ENCODE results near the gene CHST9.

The CHST9 gene

DNA sequence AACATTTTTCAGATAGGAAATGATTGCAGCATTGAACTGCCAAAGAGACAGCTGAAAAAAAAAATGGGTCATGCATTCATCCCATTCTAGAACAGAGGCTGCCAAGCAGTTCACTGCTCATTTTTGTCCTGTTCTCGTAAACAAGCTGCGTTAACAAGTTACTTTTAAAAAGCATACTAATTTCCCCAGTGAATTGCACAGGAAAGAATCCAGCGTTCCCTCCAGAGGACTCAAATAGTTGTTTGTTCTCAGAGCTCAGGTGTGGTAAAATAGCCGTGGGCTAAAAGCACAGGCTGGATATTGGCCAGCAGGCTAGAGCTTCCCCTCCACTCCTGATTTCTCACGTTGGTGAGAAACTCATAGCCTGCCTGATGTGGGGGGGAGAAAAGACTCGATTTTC is 243.5 kb downstream of the CHST9 start:
- no peak for TF ChIP-seq EZH2phosphoT487 (IDR thresholded peaks at IDR 0.05; ENCODE audit: low read depth)
- TF ChIP-seq, protein P1, sequence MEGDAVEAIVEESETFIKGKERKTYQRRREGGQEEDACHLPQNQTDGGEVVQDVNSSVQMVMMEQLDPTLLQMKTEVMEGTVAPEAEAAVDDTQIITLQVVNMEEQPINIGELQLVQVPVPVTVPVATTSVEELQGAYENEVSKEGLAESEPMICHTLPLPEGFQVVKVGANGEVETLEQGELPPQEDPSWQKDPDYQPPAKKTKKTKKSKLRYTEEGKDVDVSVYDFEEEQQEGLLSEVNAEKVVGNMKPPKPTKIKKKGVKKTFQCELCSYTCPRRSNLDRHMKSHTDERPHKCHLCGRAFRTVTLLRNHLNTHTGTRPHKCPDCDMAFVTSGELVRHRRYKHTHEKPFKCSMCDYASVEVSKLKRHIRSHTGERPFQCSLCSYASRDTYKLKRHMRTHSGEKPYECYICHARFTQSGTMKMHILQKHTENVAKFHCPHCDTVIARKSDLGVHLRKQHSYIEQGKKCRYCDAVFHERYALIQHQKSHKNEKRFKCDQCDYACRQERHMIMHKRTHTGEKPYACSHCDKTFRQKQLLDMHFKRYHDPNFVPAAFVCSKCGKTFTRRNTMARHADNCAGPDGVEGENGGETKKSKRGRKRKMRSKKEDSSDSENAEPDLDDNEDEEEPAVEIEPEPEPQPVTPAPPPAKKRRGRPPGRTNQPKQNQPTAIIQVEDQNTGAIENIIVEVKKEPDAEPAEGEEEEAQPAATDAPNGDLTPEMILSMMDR (IDR thresholded peaks at IDR 0.05; ENCODE audit: low read depth, low read length): no peak

DNA sequence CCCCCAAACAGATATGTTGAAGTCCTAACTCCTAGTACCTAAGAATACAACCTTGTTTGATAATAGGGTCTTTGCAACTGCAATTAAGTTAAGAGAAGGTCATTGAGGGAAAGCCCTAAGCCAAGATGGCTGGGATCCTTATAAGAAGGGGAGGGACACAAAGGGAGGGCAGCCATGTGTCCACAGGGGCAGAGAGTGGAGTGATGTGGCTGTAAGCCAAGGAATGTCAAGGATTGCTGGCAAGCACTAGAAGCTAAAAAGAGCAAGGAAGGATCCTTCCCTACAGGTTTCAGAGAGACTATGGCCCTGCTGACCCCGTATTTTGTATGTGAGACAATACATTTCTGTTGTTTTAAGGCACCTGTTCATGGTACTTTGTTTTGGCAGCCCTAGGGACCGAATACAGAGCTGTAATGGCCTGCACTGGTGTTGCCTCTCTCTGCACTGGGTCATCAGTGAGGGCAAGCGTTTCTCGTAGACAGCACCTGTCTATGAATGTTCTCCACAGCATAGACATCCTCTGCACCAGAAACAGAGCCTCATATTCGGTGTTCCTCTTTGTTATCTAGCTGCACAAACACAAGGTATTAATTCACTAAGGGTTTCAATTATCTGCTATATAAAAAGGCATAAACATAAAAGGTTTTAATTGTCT is 244.2 kb downstream of the CHST9 start:
- no peak overlapping the region for H3K4me2 ChIP-seq (ENCODE audit: low read length)
- no peaks in the 10 kb centered on the region for H3K9me3 ChIP-seq (ENCODE audit: insufficient read depth, low read length)
- TF ChIP-seq EZH2phosphoT487 (IDR thresholded peaks at IDR 0.05; ENCODE audit: low read depth): no peak
- TF ChIP-seq, protein P1 (IDR thresholded peaks at IDR 0.05; ENCODE audit: low read depth, low read length): no peak
- no peak overlapping the region for H2AFZ ChIP-seq (ENCODE audit: low read depth, low read length)
- no peak overlapping the region for H3K9ac ChIP-seq (ENCODE audit: low read length)
- no peaks in the 10 kb centered on the region for H3K36me3 ChIP-seq (replicated peaks; ENCODE audit: low read depth, low read length)
- H3K27me3 ChIP-seq (ENCODE audit: low read depth, low read length): 0 out of 2 replicates have a peak, but pooled peaks cover 7% of the 10 kb centered on the region
- no peaks in the 10 kb centered on the region for H4K20me1 ChIP-seq (ENCODE audit: insufficient read depth, low read length)
- no peak overlapping the region for H3K27ac ChIP-seq (ENCODE audit: low read length)
- no peaks in the 10 kb centered on the region for H3K79me2 ChIP-seq (ENCODE audit: low read length)
- no peak overlapping the region for H3K4me3 ChIP-seq (ENCODE audit: low read length)
- H3K4me1 ChIP-seq (ENCODE audit: low read length): no peaks in the 10 kb centered on the region

More for the DNA sequence above, 243.5 kb downstream of the CHST9 start:
- no peak overlapping the region for H3K4me2 ChIP-seq (ENCODE audit: low read length)
- H3K36me3 ChIP-seq (replicated peaks; ENCODE audit: low read depth, low read length): no peaks in the 10 kb centered on the region
- H4K20me1 ChIP-seq (ENCODE audit: insufficient read depth, low read length): no peaks in the 10 kb centered on the region
- no peak overlapping the region for H3K27ac ChIP-seq (ENCODE audit: low read length)
- no peak overlapping the region for H3K9ac ChIP-seq (ENCODE audit: low read length)
- H3K27me3 ChIP-seq (ENCODE audit: low read depth, low read length): 0 out of 2 replicates have a peak, but pooled peaks cover 1% of the 10 kb centered on the region
- H3K4me3 ChIP-seq (ENCODE audit: low read length): no peak overlapping the region
- no peaks in the 10 kb centered on the region for H3K79me2 ChIP-seq (ENCODE audit: low read length)
- no peaks in the 10 kb centered on the region for H3K4me1 ChIP-seq (ENCODE audit: low read length)
- no peak overlapping the region for H2AFZ ChIP-seq (ENCODE audit: low read depth, low read length)
- no peaks in the 10 kb centered on the region for H3K9me3 ChIP-seq (ENCODE audit: insufficient read depth, low read length)

DNA sequence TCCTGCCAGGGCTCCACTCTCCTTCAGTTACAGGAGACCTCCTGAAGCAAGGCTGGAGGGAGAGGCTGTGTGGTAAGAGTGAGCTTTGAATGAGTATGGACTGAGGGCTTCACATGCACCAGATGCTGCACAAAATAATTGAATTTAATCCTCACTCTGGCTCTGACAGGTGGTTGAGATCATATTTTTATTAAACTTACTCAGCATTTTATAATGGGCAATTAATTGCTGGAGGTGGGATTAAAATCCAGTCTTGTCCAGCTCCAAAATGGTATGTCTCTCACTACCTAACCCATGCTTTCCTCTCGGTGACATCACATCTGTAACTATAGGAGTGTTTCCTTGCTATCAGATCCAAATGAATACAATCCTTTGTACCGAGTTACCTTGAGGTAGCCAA is 253.4 kb downstream of the CHST9 start:
- no peak for TF ChIP-seq EZH2phosphoT487 (IDR thresholded peaks at IDR 0.05; ENCODE audit: low read depth)
- TF ChIP-seq, protein P1 (IDR thresholded peaks at IDR 0.05; ENCODE audit: low read depth, low read length): no peak
- no peaks in the 10 kb centered on the region for H3K4me1 ChIP-seq (ENCODE audit: low read length)
- H2AFZ ChIP-seq (ENCODE audit: low read depth, low read length): no peak overlapping the region
- no peaks in the 10 kb centered on the region for H3K36me3 ChIP-seq (replicated peaks; ENCODE audit: low read depth, low read length)
- no peaks in the 10 kb centered on the region for H4K20me1 ChIP-seq (ENCODE audit: insufficient read depth, low read length)
- H3K9me3 ChIP-seq (ENCODE audit: insufficient read depth, low read length): no peaks in the 10 kb centered on the region
- no peak overlapping the region for H3K4me3 ChIP-seq (ENCODE audit: low read length)
- 0 out of 2 replicates have a peak, but pooled peaks cover 6% of the 10 kb centered on the region for H3K27me3 ChIP-seq (ENCODE audit: low read depth, low read length)
- H3K9ac ChIP-seq (ENCODE audit: low read length): no peak overlapping the region
- H3K79me2 ChIP-seq (ENCODE audit: low read length): no peaks in the 10 kb centered on the region
- H3K4me2 ChIP-seq (ENCODE audit: low read length): no peak overlapping the region
- H3K27ac ChIP-seq (ENCODE audit: low read length): no peak overlapping the region

DNA sequence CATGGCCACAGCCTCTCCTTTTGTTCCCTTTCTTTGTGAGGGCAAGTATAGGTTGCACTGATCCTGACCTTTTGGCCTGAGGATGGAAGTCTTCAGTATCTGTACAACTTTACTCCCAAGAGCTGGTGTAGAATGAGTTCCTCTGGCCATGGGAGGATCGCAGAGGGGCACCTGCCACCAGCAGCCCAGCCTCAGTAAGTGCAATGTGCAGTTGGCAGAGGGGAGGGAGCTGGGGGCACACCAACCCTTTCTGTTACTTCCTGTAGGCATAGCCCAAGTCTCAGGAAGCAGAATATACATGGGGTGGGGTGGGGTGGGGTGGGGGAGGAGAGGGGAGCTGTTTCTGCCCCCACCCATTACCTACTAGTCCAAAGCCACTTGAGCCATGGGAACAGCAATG is 254.5 kb downstream of the CHST9 start:
- TF ChIP-seq, protein P1 (IDR thresholded peaks at IDR 0.05; ENCODE audit: low read depth, low read length): no peak
- no peak for TF ChIP-seq EZH2phosphoT487 (IDR thresholded peaks at IDR 0.05; ENCODE audit: low read depth)
- H3K4me3 ChIP-seq (ENCODE audit: low read length): no peak overlapping the region

More for the DNA sequence above, 254.5 kb downstream of the CHST9 start:
- no peak overlapping the region for H3K27ac ChIP-seq (ENCODE audit: low read length)
- no peak overlapping the region for H3K4me2 ChIP-seq (ENCODE audit: low read length)
- no peaks in the 10 kb centered on the region for H3K27me3 ChIP-seq (ENCODE audit: low read depth, low read length)
- no peaks in the 10 kb centered on the region for H4K20me1 ChIP-seq (ENCODE audit: insufficient read depth, low read length)
- no peak overlapping the region for H3K9ac ChIP-seq (ENCODE audit: low read length)
- H3K4me1 ChIP-seq (ENCODE audit: low read length): no peaks in the 10 kb centered on the region
- no peaks in the 10 kb centered on the region for H3K79me2 ChIP-seq (ENCODE audit: low read length)
- H2AFZ ChIP-seq (ENCODE audit: low read depth, low read length): no peak overlapping the region
- no peaks in the 10 kb centered on the region for H3K36me3 ChIP-seq (replicated peaks; ENCODE audit: low read depth, low read length)
- H3K9me3 ChIP-seq (ENCODE audit: insufficient read depth, low read length): no peaks in the 10 kb centered on the region

Data from OCI-LY3 (cell line).